ENCODE results near the gene LSMEM2. TPM values are rescaled to one million over a fixed set of nuclear protein-coding genes. Genes with fewer than 3 reads are reported as not detected.
"Not testable (repeated sequence)": the region's sequence is repeated elsewhere in the genome, so short reads cannot be mapped to it uniquely, and the experiment has no call there.

Gene LSMEM2
- total RNA-seq (2014; rRNA removed; shearing (Covaris generic)) = not detected in 2 replicates

DNA sequence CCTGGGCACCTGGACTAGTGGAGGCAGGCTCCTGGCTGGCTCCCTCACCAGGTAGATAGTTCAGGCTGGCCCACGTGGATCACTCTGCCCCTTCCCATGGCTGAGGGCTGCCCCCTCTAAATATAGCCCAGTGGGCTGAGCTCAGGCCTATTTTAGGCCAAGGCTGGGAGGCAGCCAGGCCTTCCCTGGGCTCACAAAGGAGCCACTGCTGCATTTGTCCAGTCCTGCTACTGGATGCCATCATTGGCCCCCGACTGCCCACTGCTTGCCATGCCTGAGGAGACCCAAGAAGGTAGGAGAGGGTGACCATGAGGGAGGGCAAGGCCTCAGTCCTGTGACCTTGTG, at the start of gene LSMEM2:
Gene LSMEM2, plus strand, starts transcription at position 208 of the 345 bp plus-strand sequence. Its CDS starts 27 bp downstream, at position 235.
- no peak for DNase-seq (ENCODE audit: low read depth)

GRCh38 chr3:50229490-50229889, 49.4 kb upstream of the LSMEM2 start:
- DNase-seq (ENCODE audit: low read depth) = no peak

- DNase-seq (ENCODE audit: low read depth) = no peak
Measured at GRCh38 chr3:50230104-50230793, 48.6 kb upstream of the LSMEM2 start.

DNA sequence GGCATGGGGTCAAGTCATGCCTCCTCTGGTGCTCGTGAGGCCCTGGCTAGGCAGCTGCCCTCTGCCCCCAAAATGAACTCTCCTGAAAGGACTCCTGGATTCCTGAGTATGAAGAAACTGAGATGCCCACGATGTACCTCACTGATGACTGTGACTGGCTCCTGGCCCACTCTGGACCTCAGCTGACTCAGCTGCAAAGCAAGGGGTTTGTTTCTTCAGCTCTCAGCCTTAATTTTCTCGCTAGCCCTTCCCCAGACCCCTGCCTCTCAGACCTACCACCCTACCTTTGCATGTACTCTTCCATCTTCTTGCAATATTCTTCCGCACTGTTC, 48.1 kb upstream of the LSMEM2 start:
- DNase-seq (ENCODE audit: low read depth) = no peak

DNA sequence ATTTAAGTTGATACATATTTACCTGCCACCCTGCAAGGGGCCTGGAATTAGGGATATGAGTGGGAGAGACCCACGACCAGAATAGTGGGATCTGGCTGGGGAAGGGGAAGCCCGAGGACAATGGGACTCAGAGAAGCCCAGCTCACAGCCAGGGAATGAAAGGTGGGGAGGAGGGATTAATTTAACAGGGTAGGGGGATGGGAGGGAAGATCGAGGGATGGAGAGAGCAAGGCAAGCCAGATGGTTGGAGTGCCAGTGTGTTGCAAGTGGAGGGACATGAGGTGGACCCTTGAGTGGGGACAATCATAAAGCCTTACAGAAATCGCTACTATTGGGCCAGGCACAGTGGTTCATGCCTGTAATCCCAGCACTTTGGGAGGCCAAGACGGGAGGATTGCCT, 47.3 kb upstream of the LSMEM2 start:
- DNase-seq (ENCODE audit: low read depth) = no peak

- no peak for DNase-seq (ENCODE audit: low read depth)
Measured at GRCh38 chr3:50232303-50232702, 46.6 kb upstream of the LSMEM2 start.

DNA sequence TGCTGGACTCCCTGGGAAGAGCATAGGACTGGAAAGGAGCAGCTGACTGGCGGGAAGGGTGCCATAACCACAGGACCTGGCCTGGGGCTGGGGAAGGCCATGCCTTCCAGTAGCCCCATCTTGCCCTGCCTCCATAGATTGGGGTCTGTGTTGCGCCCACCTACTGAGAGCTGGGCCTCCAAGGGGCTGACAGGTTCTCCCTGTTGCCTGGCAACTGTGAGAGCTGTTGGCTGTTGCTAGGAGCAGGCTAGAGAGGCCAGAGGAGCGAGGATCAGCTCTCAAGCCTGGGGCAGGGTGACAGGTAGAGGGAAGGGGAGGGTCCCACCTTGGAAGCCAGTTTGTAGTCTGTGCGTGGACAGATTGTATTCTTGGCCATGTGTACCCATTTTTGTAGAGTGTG, 45.7 kb upstream of the LSMEM2 start:
- DNase-seq (ENCODE audit: low read depth) = no peak

DNA sequence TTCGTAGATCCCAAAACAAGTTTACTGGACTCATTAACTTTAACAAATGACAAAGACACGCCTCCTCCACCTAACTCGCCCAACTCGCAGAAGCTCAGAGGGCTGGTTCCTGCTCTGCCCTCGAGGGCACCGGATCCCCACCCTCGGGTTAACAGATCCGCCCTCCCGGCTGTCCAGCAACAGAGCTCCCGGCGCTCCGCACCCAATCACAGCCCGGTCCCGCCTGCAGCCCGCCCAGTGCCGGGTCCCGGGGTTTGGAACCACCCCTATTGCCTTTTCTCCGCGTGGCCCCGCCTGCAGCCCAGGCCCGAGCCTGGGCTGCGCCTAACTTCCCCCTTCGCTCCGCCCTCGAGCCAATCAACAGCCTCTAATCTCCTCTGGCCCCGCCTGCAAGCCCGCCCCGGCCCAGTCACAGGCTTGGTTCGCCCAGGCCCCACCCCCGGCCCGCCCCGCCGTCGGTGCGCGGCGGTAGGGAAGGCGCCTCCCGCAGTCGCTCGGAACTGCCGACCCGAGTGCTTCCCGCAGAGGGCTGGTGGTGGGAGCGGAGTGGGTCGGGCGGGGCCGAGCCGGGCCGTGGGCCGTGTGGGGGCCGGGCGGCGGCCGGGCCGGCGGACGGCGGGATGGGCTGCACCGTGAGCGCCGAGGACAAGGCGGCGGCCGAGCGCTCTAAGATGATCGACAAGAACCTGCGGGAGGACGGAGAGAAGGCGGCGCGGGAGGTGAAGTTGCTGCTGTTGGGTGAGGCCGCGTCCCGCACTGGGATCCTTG, 43.0 kb upstream of the LSMEM2 start, which contains the start of gene GNAI2:
Gene GNAI2, plus strand, starts transcription at position 489 of the 768 bp plus-strand sequence. Its CDS starts 132 bp downstream, at position 621.
- peak; percentile 99 for DNase-seq (ENCODE audit: low read depth)

- DNase-seq (ENCODE audit: low read depth) = no peak
Measured at GRCh38 chr3:50236484-50237132, 42.3 kb upstream of the LSMEM2 start.

DNA sequence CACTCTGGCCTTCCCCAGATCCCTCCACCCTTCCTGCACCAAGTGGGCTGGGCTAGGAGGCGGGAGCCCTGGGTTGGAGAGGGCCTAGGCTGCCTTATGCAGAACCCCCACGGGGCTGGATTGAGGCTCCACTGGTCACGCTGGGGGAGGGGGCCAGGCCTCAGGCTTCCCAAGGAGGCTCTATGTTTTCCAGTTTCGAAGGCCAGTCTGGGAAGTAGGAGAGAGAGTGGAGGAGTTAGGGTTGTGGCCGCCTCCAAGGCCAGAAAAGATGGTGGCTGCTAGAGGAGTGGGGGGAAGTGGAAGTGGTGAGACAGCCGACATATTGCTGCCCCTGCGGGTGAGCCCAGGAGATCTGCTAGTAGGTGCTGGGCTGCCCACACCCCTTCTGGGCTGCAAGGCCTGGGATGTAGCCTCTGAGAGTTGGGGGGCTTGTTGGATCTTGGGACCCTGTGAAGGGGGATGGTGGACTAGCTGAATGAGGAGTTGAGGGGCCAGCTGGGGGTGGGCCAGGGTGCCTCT, 41.7 kb upstream of the LSMEM2 start:
- DNase-seq (ENCODE audit: low read depth) = peak; percentile 60

DNA sequence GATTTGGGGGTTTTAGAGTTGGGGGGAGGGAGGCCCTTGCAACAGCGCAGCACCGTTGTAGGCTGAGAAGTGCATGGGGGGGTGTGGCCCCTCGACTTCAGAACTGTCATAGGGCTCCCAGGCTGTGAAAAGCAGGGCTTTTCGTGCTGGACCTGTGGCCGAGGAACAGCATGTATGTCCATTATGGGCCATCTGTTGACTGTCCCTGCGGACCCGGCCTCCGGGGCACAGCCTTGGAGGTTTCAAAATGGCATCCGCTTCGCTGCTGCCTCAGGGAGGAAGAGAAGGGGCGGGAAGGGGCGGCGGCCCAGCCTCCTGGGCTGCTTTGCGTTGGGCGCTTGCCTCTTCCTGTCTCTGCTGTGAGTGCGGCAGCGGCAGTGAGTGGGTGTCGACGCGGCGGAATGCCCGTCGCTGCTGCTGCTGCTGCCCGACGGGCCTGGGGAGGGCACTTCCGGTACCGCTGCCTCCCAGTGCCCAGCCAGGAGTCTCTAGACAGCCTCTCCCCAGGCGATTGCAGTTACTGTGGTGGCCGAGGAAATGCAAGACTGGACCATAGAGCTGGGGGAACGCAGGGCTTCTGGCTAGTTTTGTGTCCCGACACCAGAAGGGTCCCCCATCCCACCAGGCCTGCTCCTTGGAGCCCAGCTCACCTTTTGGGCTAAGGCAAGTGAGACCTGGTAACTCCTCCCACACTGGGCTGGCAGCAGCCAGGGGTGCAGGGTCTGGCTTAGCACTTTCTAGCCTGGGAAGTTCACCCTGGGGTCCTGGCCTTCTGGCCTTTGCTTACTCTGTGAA, 40.9 kb upstream of the LSMEM2 start:
- DNase-seq (ENCODE audit: low read depth) = peak; percentile 91

DNA sequence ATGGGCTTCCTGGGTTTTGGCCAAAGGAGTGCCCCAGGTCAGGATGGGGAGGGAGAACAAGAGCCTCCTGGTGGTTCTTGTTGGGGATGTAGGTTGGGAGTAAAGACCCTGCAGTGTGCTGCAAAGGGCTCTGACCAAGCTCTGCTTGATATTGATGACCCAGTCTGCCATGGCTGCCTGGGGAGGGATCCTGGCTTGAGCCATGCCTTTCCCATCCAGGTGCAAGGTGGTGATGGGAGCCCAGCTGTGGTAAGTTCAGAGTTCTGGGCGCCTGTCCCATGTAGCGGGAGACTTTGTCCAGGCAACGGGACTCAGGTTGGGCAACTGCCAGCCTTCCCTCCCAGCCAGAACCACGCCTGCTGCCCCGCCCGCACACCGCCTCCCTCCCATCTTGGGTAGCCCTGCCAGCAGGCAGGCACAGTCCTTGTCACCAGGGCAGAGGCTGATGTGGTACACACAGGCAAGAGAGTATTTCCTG, 40.3 kb upstream of the LSMEM2 start:
- peak; percentile 76 for DNase-seq (ENCODE audit: low read depth)

GRCh38 chr3:50239649-50240048, 39.2 kb upstream of the LSMEM2 start:
- DNase-seq (ENCODE audit: low read depth) = no peak

DNA sequence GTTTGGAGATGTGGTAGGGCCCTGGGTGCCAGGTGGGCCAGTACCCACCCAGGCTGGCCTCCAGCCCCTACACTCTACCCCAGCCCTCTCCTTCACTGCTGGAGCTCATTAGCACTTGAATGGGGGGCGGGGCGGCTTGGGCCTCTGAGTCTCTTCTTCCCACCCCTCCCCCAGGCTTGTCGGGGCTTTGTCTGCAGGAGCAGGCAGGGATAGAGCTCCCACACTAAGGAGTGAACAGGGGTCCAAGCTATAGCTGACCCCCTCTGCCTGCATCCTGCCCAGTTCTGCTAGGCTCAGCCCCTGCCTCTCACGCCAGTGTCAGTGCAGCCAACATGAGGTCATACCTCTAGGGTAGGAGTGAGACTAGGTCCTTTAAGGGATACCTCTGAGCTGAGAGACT, 37.7 kb upstream of the LSMEM2 start:
- DNase-seq (ENCODE audit: low read depth) = no peak

DNA sequence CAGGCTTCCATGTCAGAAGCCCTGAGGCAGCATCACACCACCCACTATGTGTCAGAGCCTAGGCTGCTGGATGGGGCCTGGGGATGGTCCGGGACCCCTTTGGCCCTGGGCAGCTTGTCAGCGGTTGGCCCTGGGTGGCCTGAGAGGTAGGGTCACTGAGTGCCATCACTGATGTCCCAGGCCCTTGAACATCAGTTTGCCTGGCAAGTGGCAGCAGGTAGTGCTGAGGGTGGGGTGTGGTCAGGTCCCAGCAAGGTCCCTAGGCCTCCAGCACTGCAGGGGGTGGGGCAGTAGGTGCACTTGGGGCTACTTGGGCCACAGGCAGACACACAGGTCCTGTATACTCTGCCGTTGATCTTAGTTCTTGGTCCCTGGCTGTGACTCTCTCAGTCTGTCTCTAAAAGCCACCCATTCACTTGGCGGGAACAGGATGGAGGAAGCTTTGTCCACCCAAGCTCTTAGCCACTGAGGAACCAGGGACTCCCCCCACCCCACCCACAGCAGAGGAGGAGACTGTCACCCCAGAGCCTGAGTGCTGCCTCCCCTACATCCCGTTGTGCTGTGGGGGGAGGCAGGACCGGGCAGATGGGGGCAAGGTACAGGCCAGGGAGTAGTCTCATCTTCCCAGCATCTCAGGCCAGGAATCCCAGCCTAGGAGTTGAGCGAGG, 37.0 kb upstream of the LSMEM2 start:
- no peak for DNase-seq (ENCODE audit: low read depth)

GRCh38 chr3:50242381-50242770, 36.5 kb upstream of the LSMEM2 start:
- DNase-seq (ENCODE audit: low read depth) = no peak

DNA sequence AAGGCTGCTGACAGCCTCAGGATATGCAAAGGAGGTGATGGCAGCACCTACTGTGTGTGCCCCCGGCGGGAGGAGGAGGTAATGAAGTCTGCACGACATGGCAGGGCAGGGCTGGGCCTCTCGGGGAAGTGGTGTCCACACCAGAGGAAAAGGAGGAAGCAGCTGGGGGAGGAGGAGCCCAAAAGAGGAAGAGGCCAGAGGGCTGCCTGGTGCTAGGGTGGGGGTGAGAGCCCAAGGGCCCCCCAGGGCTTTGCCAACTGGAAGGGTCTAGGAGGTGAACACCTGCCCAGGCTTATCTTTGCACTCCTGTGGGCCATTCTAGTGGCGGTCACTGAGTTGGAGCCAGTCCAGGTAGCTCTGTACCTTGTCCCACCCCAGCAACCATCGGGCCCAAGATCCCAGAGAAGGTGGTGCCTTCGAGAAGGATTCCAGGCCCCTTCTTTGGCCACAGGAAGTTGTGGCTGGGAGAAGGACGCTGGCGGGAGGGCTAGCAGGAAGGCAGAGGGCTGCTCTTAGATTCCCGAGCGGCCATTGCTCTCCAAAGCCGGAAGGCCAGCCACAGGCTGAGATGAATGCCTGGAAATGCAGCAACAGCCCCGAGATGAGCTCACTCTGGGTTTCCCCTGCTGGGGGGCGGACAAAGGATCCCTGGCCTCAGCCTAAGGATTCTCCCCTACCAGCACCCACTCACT, 35.9 kb upstream of the LSMEM2 start:
- DNase-seq (ENCODE audit: low read depth) = peak; percentile 85

- no peak for DNase-seq (ENCODE audit: low read depth)
Measured at GRCh38 chr3:50243543-50243895, 35.4 kb upstream of the LSMEM2 start.

DNA sequence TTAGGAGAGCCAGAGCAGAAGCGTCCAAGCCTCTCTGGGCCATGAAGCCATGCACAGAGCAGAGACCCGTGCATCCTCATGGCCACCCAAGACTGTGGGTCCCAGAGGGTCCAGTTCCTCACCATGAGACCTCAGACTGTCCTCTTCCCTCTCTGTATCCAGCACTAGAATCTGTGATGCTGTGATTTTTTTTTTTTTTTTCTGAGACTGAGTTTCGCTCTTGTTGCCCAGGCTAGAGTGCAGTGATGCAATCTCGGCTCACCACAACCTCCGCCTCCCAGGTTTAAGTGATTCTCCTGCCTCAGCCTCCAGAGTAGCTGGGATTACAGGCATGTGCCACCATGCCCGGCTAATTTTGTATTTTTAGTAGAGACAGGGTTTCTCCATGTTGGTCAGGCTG, 34.1 kb upstream of the LSMEM2 start:
- not testable (repeated sequence) for DNase-seq (ENCODE audit: low read depth)

DNA sequence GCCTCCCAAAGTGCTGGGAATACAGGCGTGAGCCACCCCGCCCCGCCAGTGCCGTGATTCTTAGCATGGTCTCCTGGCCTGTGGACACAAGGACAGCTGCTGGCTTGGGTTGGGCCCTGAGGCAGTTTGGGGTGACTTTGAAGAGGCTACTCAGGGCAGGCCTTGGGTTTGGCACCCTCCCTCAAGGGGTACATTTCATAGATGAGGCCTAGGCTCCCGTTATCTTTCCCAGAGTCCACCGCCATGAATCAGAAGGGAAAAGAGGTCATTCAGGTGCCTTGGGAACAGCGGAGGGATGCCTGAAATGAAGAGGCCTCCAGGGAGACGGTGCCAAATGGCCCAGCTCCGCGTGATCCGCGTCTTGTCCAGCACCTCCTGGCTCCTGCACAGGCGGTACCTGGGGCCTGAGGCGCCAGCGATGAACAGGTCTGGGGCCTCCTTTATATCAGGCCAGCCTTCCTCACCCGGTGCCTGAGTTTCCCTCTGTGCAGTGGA, 33.6 kb upstream of the LSMEM2 start:
- DNase-seq (ENCODE audit: low read depth) = peak; percentile 70

Measured in RPMI7951 (cell line).